Hematopoietic multipotent progenitor cell treated with erythropoietin and hydrocortisone succinate and interleukin-3 and kit ligand, for 17 days (in vitro differentiated cells): ENCODE data around the gene SERINC3.
"Not testable (repeated sequence)": the region's sequence is repeated elsewhere in the genome, so short reads cannot be mapped to it uniquely, and the experiment has no call there.

Experiments
- DNase-seq: peaks from one replicate; pipeline ENCODE4 v3.0.0-alpha.2; 2015; ENCODE audit warnings: low spot score

Gene SERINC3

DNA sequence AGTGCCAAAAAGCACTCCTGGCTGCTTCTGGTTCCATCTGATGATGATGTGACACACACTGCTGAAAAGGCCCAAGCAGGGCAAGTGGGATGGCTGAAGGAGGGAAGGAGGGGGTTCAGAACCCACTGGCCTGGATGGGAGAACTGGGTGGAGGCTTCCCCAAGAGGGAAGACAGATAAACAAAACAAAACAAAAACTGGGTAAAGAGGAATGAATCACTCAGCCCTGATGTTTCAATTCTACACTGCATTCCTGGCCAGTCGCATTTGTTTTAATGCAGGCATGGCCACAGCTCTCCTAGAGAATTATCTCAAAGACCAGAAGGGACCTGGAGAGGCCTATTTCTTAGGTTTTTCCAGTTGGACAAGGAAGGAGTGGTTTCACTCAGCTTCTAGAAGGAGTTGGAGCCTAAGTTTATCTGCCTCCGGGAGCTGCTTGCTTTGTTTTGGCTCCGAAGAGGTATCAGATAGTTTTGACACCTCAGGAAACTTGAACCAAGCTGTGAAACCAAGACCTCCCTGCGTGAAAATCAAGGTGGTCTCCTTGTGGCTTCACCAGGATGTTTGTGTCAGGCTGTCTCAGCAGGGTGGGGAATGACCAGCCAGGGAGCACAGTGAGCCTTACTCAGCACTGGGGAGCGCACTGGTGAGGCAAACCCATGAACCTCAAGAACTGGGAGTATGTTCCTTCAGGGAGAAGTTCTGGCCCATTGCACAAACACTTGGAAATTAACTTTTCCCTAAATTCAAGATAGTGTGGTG is 30.1 kb downstream of the SERINC3 start:
- DNase-seq, result no peak

- no peak for DNase-seq
These were observed 31.9 kb downstream of the SERINC3 start for GRCh38 chr20:44489931-44490330.

- no peak for DNase-seq
These were observed 32.6 kb downstream of the SERINC3 start for GRCh38 chr20:44489223-44489622.

DNA sequence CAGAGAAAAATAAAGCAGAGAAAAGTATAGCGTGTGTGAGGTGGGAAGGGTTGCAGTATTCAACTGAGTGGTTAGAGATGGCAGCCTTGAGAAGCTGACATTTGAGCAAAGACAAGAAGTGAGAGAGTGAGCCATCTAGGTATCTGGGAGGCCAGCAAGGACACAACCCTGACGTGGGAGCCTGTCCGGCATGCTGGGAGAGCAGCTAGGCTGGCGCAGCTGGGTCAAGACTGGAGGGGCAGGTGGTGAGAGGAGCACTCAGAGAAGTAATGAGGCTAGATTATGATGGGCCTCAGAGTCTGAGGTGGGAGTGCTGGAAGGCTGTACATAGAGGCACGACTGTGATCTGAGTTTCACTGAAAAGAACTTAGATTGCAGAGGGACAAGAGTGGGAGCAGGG is 33.3 kb downstream of the SERINC3 start:
- no peak for DNase-seq

DNA sequence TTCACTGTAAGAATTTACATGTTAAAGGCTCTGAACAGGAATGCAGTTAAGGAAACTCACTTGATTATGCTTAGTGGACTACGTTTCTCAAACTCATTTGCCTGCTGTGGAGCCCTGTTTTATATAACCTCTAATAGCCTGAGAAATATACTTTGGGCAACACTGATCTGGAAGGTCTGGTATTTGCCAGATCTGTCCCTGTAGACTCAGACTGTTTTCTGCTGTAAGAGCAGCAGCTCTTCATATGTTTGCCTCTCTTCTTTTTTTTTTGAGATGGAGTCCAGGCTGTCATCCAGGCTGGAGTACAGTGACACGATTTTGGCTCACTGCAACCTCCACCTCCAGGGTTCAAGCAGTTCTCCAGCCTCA is 36.1 kb downstream of the SERINC3 start:
- DNase-seq, result no peak

DNA sequence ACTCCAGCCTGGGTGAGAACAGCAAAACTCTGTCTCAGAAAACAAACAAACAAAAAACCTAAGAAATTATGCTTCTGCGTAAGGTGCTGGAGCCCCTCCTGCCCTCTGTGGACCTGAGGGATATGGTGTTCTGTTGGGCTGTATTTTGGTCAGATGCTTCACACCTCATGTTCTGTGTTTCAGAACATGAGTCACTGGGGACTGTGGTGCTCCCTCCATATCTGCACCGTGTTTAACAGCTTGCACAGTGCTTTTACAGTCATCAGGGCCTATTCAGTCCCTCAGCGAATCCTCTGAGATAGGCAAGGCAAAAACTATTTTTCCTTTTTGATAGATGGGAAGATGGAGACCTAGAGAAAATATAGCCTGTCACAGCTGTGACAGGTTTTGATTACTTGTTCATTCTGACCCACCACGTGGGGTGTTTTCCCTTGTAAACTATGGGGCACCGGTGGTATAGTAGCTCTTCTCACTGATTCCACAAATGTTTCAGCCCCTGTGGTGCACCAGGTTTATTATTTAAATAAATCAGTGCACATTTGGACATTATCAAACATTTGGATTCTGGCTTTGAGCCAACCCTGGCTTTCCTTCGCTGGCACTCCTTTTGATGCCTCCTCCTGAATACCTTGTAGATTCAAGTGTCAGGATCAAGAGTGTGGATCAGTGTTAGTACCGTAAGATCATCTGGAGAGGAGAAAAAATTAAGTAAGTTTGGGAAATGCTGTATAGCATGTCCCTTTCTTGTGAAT is 36.6 kb downstream of the SERINC3 start:
- no peak for DNase-seq

- DNase-seq, result no peak
These were observed 38.8 kb downstream of the SERINC3 start for GRCh38 chr20:44483112-44483511.

DNA sequence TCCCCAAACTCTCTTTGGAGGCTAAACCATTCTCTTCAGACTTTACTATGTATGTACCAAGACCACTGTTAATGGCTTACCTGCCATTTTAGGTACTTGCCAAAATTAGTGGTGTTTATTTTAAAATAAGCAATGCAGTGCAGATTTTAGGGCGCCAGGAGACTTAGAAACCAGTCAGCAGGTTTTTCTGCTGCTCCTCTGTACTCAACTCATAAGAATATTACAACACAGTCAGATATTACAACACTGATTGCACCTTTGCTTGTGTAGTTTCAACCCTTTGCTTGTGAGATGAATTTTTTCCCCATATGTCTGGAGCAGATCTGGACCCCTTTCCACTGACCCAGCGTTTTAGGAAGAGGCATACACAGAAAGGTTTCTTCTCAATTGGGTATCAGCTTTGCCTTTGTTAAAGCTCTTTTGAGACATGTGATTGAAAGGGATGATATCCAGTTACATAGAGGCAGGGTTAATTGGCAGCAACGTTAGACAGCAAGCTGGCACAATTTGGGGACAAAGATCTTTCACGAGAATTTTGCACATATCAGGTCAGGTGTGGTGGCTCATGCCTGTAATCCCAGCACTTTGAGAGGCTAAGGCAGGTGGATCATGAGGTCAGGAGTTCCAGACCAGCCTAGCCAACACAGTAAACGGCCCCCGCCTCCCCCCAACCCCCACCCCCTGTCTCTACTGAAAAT is 40.0 kb downstream of the SERINC3 start:
- DNase-seq, result no peak

- DNase-seq, result no peak
These were observed 41.8 kb downstream of the SERINC3 start for GRCh38 chr20:44480097-44480496.

GRCh38 chr20:44479643-44480042 is 42.2 kb downstream of the SERINC3 start:
- no peak for DNase-seq

DNA sequence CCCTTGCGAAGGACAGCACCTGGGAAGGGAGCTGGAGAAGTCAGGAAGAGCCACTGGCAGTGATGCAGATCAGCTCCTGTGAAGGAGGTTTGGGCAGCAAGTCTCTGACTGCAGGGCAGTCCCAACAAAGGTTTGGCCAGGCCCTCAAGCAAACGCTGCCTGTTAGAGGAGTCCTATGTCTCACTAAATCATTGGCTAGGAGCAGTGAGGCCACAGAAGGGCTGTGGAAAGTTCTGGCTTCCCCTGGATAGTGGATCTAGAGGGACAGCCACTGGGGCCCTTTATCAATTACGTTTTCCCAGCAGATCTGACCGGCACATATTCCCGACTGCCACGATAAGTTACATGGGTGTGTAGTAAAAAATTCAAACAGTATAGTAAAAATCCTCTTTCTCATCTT is 43.7 kb downstream of the SERINC3 start:
- peak; percentile 43 for DNase-seq

- peak; percentile 41 for DNase-seq
These were observed 44.7 kb downstream of the SERINC3 start for GRCh38 chr20:44477151-44477550.

DNA sequence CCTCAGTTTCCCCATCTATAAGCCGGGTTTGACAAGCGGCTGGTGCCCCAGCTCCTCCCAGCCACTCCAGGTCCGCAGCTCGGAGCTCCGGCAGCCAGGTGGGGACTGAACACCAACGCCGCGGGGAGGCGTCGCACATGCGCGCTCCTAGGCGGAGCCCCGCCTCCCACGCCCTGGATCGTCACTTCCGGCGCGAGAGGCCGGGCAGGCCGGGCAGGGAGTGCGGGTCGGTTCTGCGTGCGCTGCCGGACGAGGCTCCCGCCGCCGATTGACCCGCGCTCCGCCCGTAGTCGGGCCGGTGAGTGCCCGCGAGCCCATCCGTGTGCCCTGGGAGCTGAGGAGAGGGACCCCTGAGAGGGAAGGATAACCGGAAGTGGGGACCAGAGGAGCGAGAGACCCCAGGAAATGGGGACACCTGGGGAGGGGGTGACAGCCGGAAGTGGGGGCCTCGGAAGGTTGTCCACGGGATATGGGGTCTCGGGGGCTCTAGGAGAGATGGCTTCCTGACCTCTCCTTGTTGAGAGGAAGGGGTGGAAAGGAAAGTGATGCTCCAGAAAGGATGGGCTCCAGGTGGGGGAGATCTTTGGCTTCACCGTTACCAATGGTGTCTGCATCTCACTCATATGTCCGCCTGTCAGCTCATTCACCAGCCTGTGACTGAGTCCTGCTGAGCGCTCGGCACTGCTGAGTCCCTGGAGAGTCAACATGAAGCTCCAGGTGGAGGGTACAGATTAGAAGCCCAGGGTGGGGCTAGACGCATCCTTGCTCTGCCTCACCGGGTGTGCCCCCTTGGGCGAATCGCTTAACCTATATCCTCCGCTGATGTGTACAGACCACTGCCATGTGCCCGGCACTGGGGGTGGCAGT is 45.9 kb downstream of the SERINC3 start, which contains the start of gene TTPAL:
TSS of gene TTPAL (plus strand) at position 181 of the 867 bp plus-strand sequence. CDS start 4,126 bp downstream, outside the sequence.
- DNase-seq, result peak; percentile 96

- no peak for DNase-seq
These were observed 46.5 kb downstream of the SERINC3 start for GRCh38 chr20:44475372-44475693.

- not testable (repeated sequence) for DNase-seq
These were observed 49.6 kb downstream of the SERINC3 start for GRCh38 chr20:44472283-44472682.

GRCh38 chr20:44471481-44471882 is 50.4 kb downstream of the SERINC3 start:
- DNase-seq, result peak; percentile 46

DNA sequence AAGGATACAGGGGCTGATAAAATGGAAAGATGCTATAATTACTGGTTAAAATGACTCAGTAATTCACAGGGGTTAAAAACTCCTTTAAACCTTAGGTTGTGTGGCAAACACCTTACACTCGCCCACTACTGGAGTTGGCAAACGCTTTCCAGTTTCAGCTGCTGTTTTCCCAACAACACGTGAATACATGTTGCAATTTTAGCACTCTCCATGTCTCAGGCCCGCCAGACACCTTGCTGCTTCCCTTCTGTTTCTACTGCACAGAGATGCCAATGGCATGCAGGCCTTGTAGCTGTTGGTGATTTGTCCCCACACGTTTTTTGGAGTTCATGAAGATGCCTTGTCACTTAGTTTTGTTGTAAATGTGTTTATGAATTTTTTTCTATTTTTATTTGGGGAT is 51.5 kb downstream of the SERINC3 start:
- no peak for DNase-seq

DNA sequence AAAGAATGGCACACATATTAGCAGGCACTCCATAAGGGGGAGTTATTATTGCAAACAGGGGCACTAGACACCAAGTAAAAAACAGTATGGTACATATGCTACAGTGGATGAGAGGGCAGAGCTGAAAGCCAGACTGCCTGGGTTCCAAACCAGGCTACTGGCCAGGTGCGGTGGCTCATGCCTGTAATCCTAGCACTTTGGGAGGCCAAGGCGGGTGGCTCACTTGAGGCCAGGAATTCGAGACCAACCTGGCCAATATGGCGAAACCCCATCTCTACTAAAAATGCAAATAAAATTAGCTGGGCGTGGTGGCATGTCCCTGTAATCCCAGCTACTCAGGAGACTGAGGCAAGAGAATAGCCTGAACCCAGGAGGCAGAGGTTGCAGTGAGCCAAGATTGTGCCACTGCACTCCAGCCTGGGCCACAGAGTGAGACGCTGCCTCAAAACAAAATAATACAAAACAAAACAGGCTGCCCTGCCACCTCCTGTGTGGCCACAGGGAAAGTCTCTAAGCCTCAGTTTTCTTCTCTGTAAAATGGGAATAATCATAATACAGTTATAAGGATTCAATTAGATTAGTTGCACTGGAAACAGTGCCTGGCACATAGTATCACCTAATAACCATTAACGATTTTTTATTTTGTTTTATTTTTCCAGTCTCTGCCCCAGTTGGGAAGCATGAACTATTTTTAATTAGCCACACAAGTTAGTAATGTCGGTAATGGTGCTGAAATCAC is 53.7 kb downstream of the SERINC3 start:
- DNase-seq, result no peak

- no peak for DNase-seq
These were observed 54.5 kb downstream of the SERINC3 start for GRCh38 chr20:44467289-44467883.

DNA sequence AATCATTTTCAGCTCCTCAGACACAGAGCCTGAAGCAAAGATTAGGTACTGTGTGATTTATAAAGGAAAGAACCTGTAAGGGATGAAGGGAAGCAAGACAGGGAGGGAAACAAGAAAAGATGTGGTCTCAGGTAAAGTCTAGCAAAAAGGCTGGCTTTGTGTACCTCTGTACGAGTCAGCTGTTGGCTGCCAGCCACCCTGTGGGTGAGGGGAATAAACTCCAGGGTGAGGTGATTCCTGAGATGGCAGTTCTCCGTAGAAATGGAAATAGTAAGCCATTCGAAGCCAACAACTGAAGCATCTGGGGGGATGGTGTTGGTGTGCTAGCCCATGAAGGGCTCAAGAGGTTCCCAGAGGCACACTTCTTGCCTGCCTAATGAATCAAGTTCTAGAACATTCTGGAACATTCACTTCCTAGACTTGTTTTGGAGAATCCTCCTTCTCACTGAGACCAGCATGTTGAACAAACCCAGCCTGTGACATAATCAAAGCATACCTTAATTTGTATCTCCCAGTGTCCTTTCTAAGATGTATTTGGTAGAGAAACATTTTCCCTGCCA is 56.8 kb downstream of the SERINC3 start:
- peak; percentile 32 for DNase-seq

DNA sequence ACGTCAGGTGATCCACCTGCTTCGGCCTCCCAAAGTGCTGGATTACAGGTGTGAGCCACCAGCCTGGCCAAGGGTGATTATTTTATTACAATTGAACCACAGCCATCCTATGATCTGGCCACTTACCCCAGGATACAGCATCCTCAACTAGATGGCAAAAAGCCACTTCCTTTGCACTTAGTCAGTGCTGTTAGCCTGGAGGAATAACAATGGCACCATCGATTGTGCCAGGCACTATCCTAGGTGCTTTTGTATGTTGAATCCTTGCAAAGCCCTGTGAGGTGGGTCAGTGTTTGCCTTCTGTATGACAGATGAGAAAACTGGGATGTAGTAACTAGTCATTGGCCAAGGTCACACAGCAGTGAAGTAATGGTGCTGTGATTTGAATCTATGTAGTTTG is 57.4 kb downstream of the SERINC3 start:
- no peak for DNase-seq
